Measurements from ENCODE around the gene CDH24.

CDH24 gene

DNA sequence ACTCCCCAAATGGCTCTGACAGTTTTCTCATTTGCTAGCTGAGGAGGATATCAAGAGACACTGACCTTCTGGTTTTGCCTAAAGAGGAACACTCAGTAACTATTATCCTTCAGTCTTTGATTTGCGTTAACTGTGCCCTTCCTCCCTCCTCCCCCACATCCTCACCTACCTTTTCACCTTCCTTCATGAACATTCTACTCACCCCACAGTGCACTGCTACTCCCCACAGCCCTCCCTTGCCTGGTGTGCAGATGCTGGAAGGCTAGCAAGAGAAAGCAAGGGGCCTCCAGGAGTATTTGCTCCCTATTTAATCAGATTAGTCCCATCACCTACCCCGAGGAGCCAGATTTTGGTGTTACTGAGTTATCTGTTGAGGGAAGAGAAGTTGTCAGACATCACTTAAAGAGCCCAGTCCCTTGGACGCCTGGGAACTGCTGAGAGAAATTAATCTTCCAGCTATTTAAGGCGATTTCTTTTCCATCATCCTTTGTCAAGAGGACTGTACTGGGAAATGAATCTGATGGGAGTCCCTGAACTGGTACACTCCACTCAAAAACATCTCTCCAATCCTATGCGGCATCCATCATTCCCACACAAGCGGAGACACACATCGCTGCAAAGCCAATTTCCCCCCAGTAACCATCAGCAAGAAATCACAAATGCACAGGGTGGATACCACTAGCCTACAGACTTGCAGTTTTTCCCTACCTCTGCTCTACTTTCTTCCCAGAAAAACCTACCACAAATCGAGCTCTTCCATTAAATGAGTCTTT, 34.1 kb downstream of the CDH24 start:
- H4K20me1 ChIP-seq (ENCODE audit: insufficient read depth, low read length), result peaks cover 8% of the 10 kb centered on the region; the same call in 1 of the 2 replicates
- no peak overlapping the region for H3K4me2 ChIP-seq (ENCODE audit: insufficient read depth, low read length)
- ATAC-seq (ENCODE audit: insufficient read depth, low read depth), result no peak
- H2AFZ ChIP-seq (ENCODE audit: low read depth, low read length), result no peak overlapping the region
- H3K9me3 ChIP-seq (ENCODE audit: insufficient read depth, low read length, severe bottlenecking), result no peaks in the 10 kb centered on the region
- H3K4me1 ChIP-seq (ENCODE audit: insufficient read depth, low read length), result no peaks in the 10 kb centered on the region
- H3K79me2 ChIP-seq (ENCODE audit: insufficient read depth, low read length), result peaks cover 2% of the 10 kb centered on the region; the same call in 1 of the 2 replicates
- H3K27ac ChIP-seq (ENCODE audit: low read length), result no peak overlapping the region
- no peak overlapping the region for H3K4me3 ChIP-seq (ENCODE audit: low read depth in 1 of 2, low read length in 2 of 2)
- TF ChIP-seq, protein P1, sequence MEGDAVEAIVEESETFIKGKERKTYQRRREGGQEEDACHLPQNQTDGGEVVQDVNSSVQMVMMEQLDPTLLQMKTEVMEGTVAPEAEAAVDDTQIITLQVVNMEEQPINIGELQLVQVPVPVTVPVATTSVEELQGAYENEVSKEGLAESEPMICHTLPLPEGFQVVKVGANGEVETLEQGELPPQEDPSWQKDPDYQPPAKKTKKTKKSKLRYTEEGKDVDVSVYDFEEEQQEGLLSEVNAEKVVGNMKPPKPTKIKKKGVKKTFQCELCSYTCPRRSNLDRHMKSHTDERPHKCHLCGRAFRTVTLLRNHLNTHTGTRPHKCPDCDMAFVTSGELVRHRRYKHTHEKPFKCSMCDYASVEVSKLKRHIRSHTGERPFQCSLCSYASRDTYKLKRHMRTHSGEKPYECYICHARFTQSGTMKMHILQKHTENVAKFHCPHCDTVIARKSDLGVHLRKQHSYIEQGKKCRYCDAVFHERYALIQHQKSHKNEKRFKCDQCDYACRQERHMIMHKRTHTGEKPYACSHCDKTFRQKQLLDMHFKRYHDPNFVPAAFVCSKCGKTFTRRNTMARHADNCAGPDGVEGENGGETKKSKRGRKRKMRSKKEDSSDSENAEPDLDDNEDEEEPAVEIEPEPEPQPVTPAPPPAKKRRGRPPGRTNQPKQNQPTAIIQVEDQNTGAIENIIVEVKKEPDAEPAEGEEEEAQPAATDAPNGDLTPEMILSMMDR (IDR thresholded peaks at IDR 0.05; ENCODE audit: borderline replicate concordance, extremely low read depth, low read length, poor library complexity, severe bottlenecking), result no peak
- TF ChIP-seq EZH2 (IDR thresholded peaks at IDR 0.05; ENCODE audit: borderline replicate concordance, low read depth, low read length, severe bottlenecking), result no peak
- H3K36me3 ChIP-seq (ENCODE audit: insufficient read depth, low read length), result peaks cover 32% of the 10 kb centered on the region
- H3K9ac ChIP-seq (ENCODE audit: low read depth, low read length), result no peak overlapping the region
- no peak for DNase-seq
- H3K27me3 ChIP-seq (ENCODE audit: insufficient read depth, low read length, poor library complexity), result no peaks in the 10 kb centered on the region

- Histone ChIP-seq H3K4me1 (ENCODE audit: insufficient read depth, low read length) (no peaks in the 10 kb centered on the region), H2AFZ (ENCODE audit: low read depth, low read length) (no peak overlapping the region), H4K20me1 (ENCODE audit: insufficient read depth, low read length) (peaks cover 6% of the 10 kb centered on the region; the same call in 1 of the 2 replicates), H3K4me3 (ENCODE audit: low read depth in 1 of 2, low read length in 2 of 2) (no peak overlapping the region), H3K9ac (ENCODE audit: low read depth, low read length) (no peak overlapping the region), H3K4me2 (ENCODE audit: insufficient read depth, low read length) (no peak overlapping the region), H3K9me3 (ENCODE audit: insufficient read depth, low read length, severe bottlenecking) (no peaks in the 10 kb centered on the region), H3K27ac (ENCODE audit: low read length) (no peak overlapping the region), H3K27me3 (ENCODE audit: insufficient read depth, low read length, poor library complexity) (no peaks in the 10 kb centered on the region), H3K36me3 (ENCODE audit: insufficient read depth, low read length) (peaks cover 25% of the 10 kb centered on the region), H3K79me2 (ENCODE audit: insufficient read depth, low read length) (no peaks in the 10 kb centered on the region)
- TF ChIP-seq, protein P1 (IDR thresholded peaks at IDR 0.05; ENCODE audit: borderline replicate concordance, extremely low read depth, low read length, poor library complexity, severe bottlenecking), result no peak
- no peak for TF ChIP-seq EZH2 (IDR thresholded peaks at IDR 0.05; ENCODE audit: borderline replicate concordance, low read depth, low read length, severe bottlenecking)
- DNase-seq (no peak), ATAC-seq (ENCODE audit: insufficient read depth, low read depth) (no peak)
Observed at GRCh38 chr14:23021889-23022442, 35.4 kb downstream of the CDH24 start.

GRCh38 chr14:23021434-23021833, 35.9 kb downstream of the CDH24 start:
- Histone ChIP-seq H2AFZ (ENCODE audit: low read depth, low read length) (no peak overlapping the region), H3K4me3 (ENCODE audit: low read depth in 1 of 2, low read length in 2 of 2) (no peak overlapping the region), H3K27ac (ENCODE audit: low read length) (no peak overlapping the region), H4K20me1 (ENCODE audit: insufficient read depth, low read length) (peaks cover 6% of the 10 kb centered on the region; the same call in 1 of the 2 replicates), H3K4me1 (ENCODE audit: insufficient read depth, low read length) (no peaks in the 10 kb centered on the region), H3K9ac (ENCODE audit: low read depth, low read length) (no peak overlapping the region), H3K27me3 (ENCODE audit: insufficient read depth, low read length, poor library complexity) (no peaks in the 10 kb centered on the region), H3K4me2 (ENCODE audit: insufficient read depth, low read length) (no peak overlapping the region), H3K36me3 (ENCODE audit: insufficient read depth, low read length) (peaks cover 24% of the 10 kb centered on the region), H3K9me3 (ENCODE audit: insufficient read depth, low read length, severe bottlenecking) (no peaks in the 10 kb centered on the region), H3K79me2 (ENCODE audit: insufficient read depth, low read length) (no peaks in the 10 kb centered on the region)
- DNase-seq (no peak), ATAC-seq (ENCODE audit: insufficient read depth, low read depth) (no peak)
- no peak for TF ChIP-seq EZH2 (IDR thresholded peaks at IDR 0.05; ENCODE audit: borderline replicate concordance, low read depth, low read length, severe bottlenecking)
- TF ChIP-seq, protein P1 (IDR thresholded peaks at IDR 0.05; ENCODE audit: borderline replicate concordance, extremely low read depth, low read length, poor library complexity, severe bottlenecking), result no peak
